ENCODE data around the gene ACAA1. TPM values are rescaled to one million over a fixed set of nuclear protein-coding genes. Genes with fewer than 3 reads are reported as not detected.

ACAA1 gene
- total and polyA plus RNA-seq, 2 experiments from 2014 or later: 141 to 250 TPM

DNA sequence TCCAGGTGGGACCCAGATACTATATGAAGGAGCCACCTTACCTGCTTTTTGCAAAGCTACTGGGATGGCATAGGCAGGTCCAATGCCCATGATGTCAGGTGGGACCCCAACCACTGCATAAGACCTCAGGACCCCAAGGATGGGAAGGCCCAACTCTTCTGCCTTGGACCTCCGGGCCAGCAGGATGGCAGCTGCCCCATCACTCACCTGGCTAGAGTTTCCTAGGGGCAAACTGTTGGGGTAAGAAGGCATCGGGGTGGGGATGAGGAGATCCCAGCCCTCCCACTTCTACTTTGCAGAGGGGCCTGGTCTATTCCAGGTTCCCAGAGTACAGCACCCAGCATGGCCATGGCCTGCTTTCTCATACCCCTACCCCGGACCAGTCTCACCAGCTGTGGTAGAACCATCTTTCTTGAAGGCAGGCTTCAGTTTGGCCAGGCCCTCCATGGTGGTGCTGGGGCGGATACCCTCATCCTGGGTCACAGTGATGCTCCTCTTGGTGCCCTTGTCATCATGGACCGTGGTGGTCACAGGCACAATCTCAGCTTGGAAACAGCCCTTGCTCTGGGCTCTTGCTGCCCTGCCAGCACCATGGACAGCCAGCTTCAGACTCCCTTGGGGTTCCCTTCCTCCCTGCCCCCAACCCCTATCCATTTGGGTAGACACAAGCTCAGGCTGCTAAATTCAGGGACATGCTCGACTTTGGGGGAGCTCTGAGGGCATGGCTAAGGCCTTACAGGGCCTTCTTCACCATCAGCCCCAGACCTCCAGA is 10.6 kb downstream of the ACAA1 start:
- Histone ChIP-seq H2AFZ (no peak overlapping the region), H3K27ac (no peak overlapping the region), H3K79me2 (peaks cover 20% of the 10 kb centered on the region), H3K36me3 (replicated peaks; ENCODE audit: insufficient read depth, low read depth) (no peaks in the 10 kb centered on the region), H3K27me3 (no peaks in the 10 kb centered on the region), H3K4me1 (ENCODE audit: insufficient read depth) (peaks cover 9% of the 10 kb centered on the region), H4K20me1 (ENCODE audit: insufficient read depth, poor library complexity, severe bottlenecking) (peaks cover 9% of the 10 kb centered on the region), H3K4me3 (no peak overlapping the region), H3K4me2 (no peak overlapping the region), H3K9me2 (replicated peaks; ENCODE audit: insufficient read depth) (no peaks in the 10 kb centered on the region), H3K9me3 (ENCODE audit: low read depth) (no peaks in the 10 kb centered on the region)
- TF ChIP-seq EZH2 (IDR thresholded peaks at IDR 0.05; ENCODE audit: borderline replicate concordance) (no peak), CTCF (IDR thresholded peaks at IDR 0.05; ENCODE audit: poor library complexity) (no peak), EZH2phosphoT487 (IDR thresholded peaks at IDR 0.05; ENCODE audit: low read depth, severe bottlenecking, unreplicated experiment) (no peak)
- 98% methylated on average over 6 of the region's 6 CpGs for WGBS (ENCODE audit: low lambda C conversion rate, missing lambda C conversion rate)
- DNase-seq (ENCODE audit: low spot score): no peak

DNA sequence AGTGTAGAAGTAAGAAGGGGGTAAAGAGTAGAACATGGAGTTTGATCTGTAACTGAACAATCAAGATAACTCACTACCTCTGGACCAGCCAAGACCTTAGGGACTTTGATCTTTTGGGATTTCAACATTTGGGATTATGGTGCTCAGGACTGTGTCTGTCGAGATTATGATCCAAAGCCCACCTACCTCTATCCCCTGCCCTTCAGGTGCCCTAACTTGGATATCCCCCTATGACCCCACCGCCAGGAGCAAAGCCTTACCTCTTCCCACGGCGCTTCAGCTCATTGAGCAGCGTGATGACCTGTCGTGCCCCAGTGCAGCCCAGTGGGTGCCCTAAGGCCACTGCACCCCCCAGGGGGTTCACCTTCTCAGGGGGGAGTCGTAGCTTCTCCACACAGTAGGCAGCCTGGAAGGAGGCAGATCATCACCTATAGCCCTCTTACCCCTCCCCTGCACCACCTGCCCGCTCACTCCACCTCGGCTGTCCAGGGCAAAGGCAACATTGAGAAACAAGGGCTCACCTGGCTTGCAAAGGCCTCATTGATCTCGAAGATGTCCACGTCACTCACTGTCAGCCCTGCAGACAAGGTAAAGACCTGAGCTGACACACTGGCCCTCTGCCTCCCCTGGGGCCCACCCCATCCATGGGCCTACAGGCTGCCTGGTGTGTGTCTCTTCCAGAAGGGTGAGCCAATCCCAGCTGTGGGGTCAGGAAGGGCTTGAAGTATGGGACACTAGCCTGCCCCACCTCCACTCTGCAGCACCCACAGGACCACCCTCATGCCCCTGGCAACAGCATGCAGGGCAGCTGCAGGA is 11.4 kb downstream of the ACAA1 start:
- Histone ChIP-seq H3K4me1 (ENCODE audit: insufficient read depth) (peaks cover 3% of the 10 kb centered on the region), H3K27ac (peak overlapping the region; percentile 57), H3K9me2 (replicated peaks; ENCODE audit: insufficient read depth) (no peaks in the 10 kb centered on the region), H3K4me3 (no peak overlapping the region), H3K79me2 (peaks cover 18% of the 10 kb centered on the region), H3K9me3 (ENCODE audit: low read depth) (no peaks in the 10 kb centered on the region), H3K27me3 (no peaks in the 10 kb centered on the region), H3K36me3 (replicated peaks; ENCODE audit: insufficient read depth, low read depth) (no peaks in the 10 kb centered on the region), H2AFZ (no peak overlapping the region), H3K4me2 (no peak overlapping the region), H4K20me1 (ENCODE audit: insufficient read depth, poor library complexity, severe bottlenecking) (peaks cover 9% of the 10 kb centered on the region)
- DNase-seq (ENCODE audit: low spot score): peak; percentile 21
- 94% methylated on average over 11 of the region's 11 CpGs for WGBS (ENCODE audit: low lambda C conversion rate, missing lambda C conversion rate)
- TF ChIP-seq EZH2phosphoT487 (IDR thresholded peaks at IDR 0.05; ENCODE audit: low read depth, severe bottlenecking, unreplicated experiment) (no peak), CTCF (IDR thresholded peaks at IDR 0.05; ENCODE audit: poor library complexity) (no peak), EZH2 (IDR thresholded peaks at IDR 0.05; ENCODE audit: borderline replicate concordance) (no peak)

- Histone ChIP-seq H3K4me1 (ENCODE audit: insufficient read depth) (peaks cover 3% of the 10 kb centered on the region), H3K9me2 (replicated peaks; ENCODE audit: insufficient read depth) (no peaks in the 10 kb centered on the region), H4K20me1 (ENCODE audit: insufficient read depth, poor library complexity, severe bottlenecking) (peaks cover 9% of the 10 kb centered on the region), H3K27ac (no peak overlapping the region), H3K36me3 (replicated peaks; ENCODE audit: insufficient read depth, low read depth) (no peaks in the 10 kb centered on the region), H3K4me3 (no peak overlapping the region), H3K79me2 (peaks cover 15% of the 10 kb centered on the region), H3K27me3 (no peaks in the 10 kb centered on the region), H3K4me2 (no peak overlapping the region), H2AFZ (no peak overlapping the region), H3K9me3 (ENCODE audit: low read depth) (no peaks in the 10 kb centered on the region)
- TF ChIP-seq EZH2 (IDR thresholded peaks at IDR 0.05; ENCODE audit: borderline replicate concordance) (no peak), CTCF (IDR thresholded peaks at IDR 0.05; ENCODE audit: poor library complexity) (no peak), EZH2phosphoT487 (IDR thresholded peaks at IDR 0.05; ENCODE audit: low read depth, severe bottlenecking, unreplicated experiment) (no peak)
- no peak for DNase-seq (ENCODE audit: low spot score)
- 82% methylated on average over 7 of the region's 7 CpGs for WGBS (ENCODE audit: low lambda C conversion rate, missing lambda C conversion rate)
Measured at GRCh38 chr3:38124324-38125122, 12.4 kb downstream of the ACAA1 start.
